Keratinocyte (primary cell): ENCODE measurements around the gene RNF38. TPM values are rescaled to one million over a fixed set of nuclear protein-coding genes. Genes with fewer than 3 reads are reported as not detected.

ENCODE experiments used
- DNase-seq: peaks from one replicate; pipeline ENCODE4 v3.0.0-alpha.2; 2011; ENCODE audit warnings: low read depth, missing footprints, low spot score
- FAIRE-seq: peaks from 2 replicates; lab custom pipeline; 2011; peaks lifted over from hg19 to GRCh38; lab: Jason Lieb, UNC
- H2AFZ ChIP-seq: 2 replicates; pipeline ENCODE4 v1.6.0; 2012; ENCODE audit warnings: low read length, control low read depth, inconsistent platforms; ENCODE audit not compliant: control insufficient read depth
- H3K27ac ChIP-seq: 2 replicates; pipeline ENCODE4 v1.5.1; 2011; ENCODE audit warnings: low read length; ENCODE audit not compliant: control insufficient read depth, insufficient read depth
- H3K27me3 ChIP-seq: 3 replicates; pipeline ENCODE4 v1.6.0; 2011; ENCODE audit warnings: low read length; ENCODE audit not compliant: control insufficient read depth, insufficient read depth; ENCODE audit errors: extremely low read depth
- H3K36me3 ChIP-seq, 2 experiments: 2 replicates in 1 of 2; 3 replicates in 1 of 2; pipeline ENCODE4 v1.5.1; 2011; ENCODE audit warnings: low read length in 2 of 2, mild to moderate bottlenecking in 1 of 2; ENCODE audit not compliant: control insufficient read depth in 2 of 2, insufficient read depth in 2 of 2; ENCODE audit errors: extremely low read depth in 1 of 2
- H3K4me1 ChIP-seq: 3 replicates; pipeline ENCODE4 v1.5.1; 2011; ENCODE audit warnings: low read length; ENCODE audit not compliant: control insufficient read depth, insufficient read depth; ENCODE audit errors: extremely low read depth
- H3K4me2 ChIP-seq: 3 replicates; pipeline ENCODE4 v1.6.0; 2011; ENCODE audit warnings: low read depth, low read length; ENCODE audit not compliant: control insufficient read depth, insufficient read depth; ENCODE audit errors: extremely low read depth
- H3K4me3 ChIP-seq, 3 experiments: fragments of 200-600 bp in 1 of 3; sonication (generic) in 1 of 3; 2 replicates in 2 of 3; 3 replicates in 1 of 3; pipeline ENCODE4 v1.5.1; 2011 to 2016; ENCODE audit warnings: low read length in 3 of 3, mild to moderate bottlenecking in 3 of 3, control low read depth in 2 of 3, inconsistent platforms in 1 of 3, low read depth in 1 of 3, mixed read lengths in 1 of 3, mixed run types in 1 of 3, moderate library complexity in 1 of 3; ENCODE audit not compliant: control insufficient read depth in 2 of 3, insufficient read depth in 2 of 3; ENCODE audit errors: extremely low read depth in 1 of 3
- H3K79me2 ChIP-seq: 2 replicates; pipeline ENCODE4 v1.6.0; 2012; ENCODE audit warnings: low read length; ENCODE audit not compliant: control insufficient read depth, insufficient read depth
- H3K9ac ChIP-seq: 3 replicates; pipeline ENCODE4 v1.6.0; 2011; ENCODE audit warnings: low read length; ENCODE audit not compliant: control insufficient read depth, insufficient read depth; ENCODE audit errors: extremely low read depth
- H3K9me1 ChIP-seq: 3 replicates; pipeline ENCODE4 v1.6.0; 2011; ENCODE audit warnings: low read length; ENCODE audit not compliant: control insufficient read depth, insufficient read depth; ENCODE audit errors: extremely low read depth
- H3K9me3 ChIP-seq: 2 replicates; pipeline ENCODE4 v1.5.1; 2012; ENCODE audit warnings: low read depth, low read length; ENCODE audit not compliant: control insufficient read depth
- H4K20me1 ChIP-seq: 3 replicates; pipeline ENCODE4 v1.6.0; 2011; ENCODE audit warnings: low read length; ENCODE audit not compliant: control insufficient read depth, insufficient read depth; ENCODE audit errors: extremely low read depth
- CTCF ChIP-seq, 3 experiments: IDR thresholded peaks in 1 of 3; conservative IDR thresholded peaks in 1 of 3; optimal IDR thresholded peaks in 1 of 3; 2 replicates in 2 of 3; 3 replicates in 1 of 3; pipeline versions ENCODE3 to v1.5.1; 2011; ENCODE audit warnings: low read length in 3 of 3, mild to moderate bottlenecking in 3 of 3, moderate library complexity in 2 of 3, control low read depth in 1 of 3, inconsistent platforms in 1 of 3; ENCODE audit not compliant: insufficient read depth in 2 of 3; ENCODE audit errors: extremely low read depth in 1 of 3
- EZH2 ChIP-seq: IDR thresholded peaks from one replicate; pipeline ENCODE4 v1.6.1; 2012; ENCODE audit warnings: inconsistent platforms, mild to moderate bottlenecking, low read length, moderate library complexity
- dilution Hi-C: fragments of 300-500 bp; cut with MboI; formaldehyde crosslinking; loops from one replicate; pipeline ENCODE4 v1.7.0; 2020; ENCODE audit warnings: low sequenced_read_pairs; ENCODE audit not compliant: extremely low pct_ligation_motif_present
- polyA plus RNA-seq, 5 experiments: library from polyadenylated mRNA; depleted of rRNA in 3 of 5; stranded (reverse) in 3 of 5; stranded (forward) in 1 of 5; unstranded in 1 of 5; fragments of >200 nt; gene quantifications; 1 replicate in 1 of 5; 2 replicates in 3 of 5; 3 replicates in 1 of 5; pipeline versions ENCODE4 v1.2.1 to v1.2.3, GENCODE V29; 2011 to 2012; ENCODE audit warnings: missing spikeins in 2 of 5, low read depth in 1 of 5, low replicate concordance in 1 of 5

RNF38 gene
- polyA plus RNA-seq, 1 donor (not counting 4 experiments of a cell fraction or from before 2014, with no cell fraction given): 12.5 TPM

GRCh38 chr9:36364577-36364976 lies 35.5 kb downstream of the RNF38 start:
- dilution Hi-C loops: no loop called here
- FAIRE-seq: no peak
- TF ChIP-seq EZH2: no peak

GRCh38 chr9:36363448-36363847 lies 36.6 kb downstream of the RNF38 start:
- no peak overlapping the region for H3K9ac ChIP-seq
- dilution Hi-C loops: no loop called here
- H3K27ac ChIP-seq: no peak overlapping the region
- no peak overlapping the region for H3K4me2 ChIP-seq
- no peaks in the 10 kb centered on the region for H3K27me3 ChIP-seq
- H4K20me1 ChIP-seq: no peaks in the 10 kb centered on the region
- H3K4me1 ChIP-seq: no peaks in the 10 kb centered on the region
- TF ChIP-seq CTCF (optimal IDR thresholded peaks at IDR 0.05 in 1 of 3, IDR thresholded peaks at IDR 0.05 in 1 of 3, conservative IDR thresholded peaks at IDR 0.05 in 1 of 3; ENCODE audit: extremely low read depth in 1 of 3, insufficient read depth in 2 of 3, low read length in 3 of 3) (no peak), EZH2 (no peak)
- peaks cover 0 to 6% of the 10 kb centered on the region in 2 experiments for H3K36me3 ChIP-seq
- no peaks in the 10 kb centered on the region for H3K9me1 ChIP-seq
- no peaks in the 10 kb centered on the region for H3K9me3 ChIP-seq
- H3K79me2 ChIP-seq: peaks cover 2% of the 10 kb centered on the region
- H3K4me3 ChIP-seq: no peak overlapping the region
- H2AFZ ChIP-seq: no peak overlapping the region
- no peak for FAIRE-seq
- no peak for DNase-seq

More at GRCh38 chr9:36364577-36364976, 35.5 kb downstream of the RNF38 start:
- H3K27ac ChIP-seq: no peak overlapping the region
- H3K9ac ChIP-seq: no peak overlapping the region
- H2AFZ ChIP-seq: no peak overlapping the region
- H3K36me3 ChIP-seq: peaks cover 2 to 10% of the 10 kb centered on the region in 2 experiments
- no peaks in the 10 kb centered on the region for H3K27me3 ChIP-seq
- H3K4me3 ChIP-seq: no peak overlapping the region
- H4K20me1 ChIP-seq: no peaks in the 10 kb centered on the region
- no peaks in the 10 kb centered on the region for H3K9me3 ChIP-seq
- no peak overlapping the region for H3K4me2 ChIP-seq
- peaks cover 2% of the 10 kb centered on the region for H3K79me2 ChIP-seq
- H3K4me1 ChIP-seq: no peaks in the 10 kb centered on the region
- no peaks in the 10 kb centered on the region for H3K9me1 ChIP-seq
- DNase-seq: no peak

GRCh38 chr9:36358486-36358885 lies 41.6 kb downstream of the RNF38 start:
- Histone ChIP-seq H3K4me2 (no peak overlapping the region), H3K9me1 (no peaks in the 10 kb centered on the region), H3K36me3 (peaks cover 4 to 7% of the 10 kb centered on the region in 2 experiments), H3K27ac (no peak overlapping the region), H3K9me3 (no peaks in the 10 kb centered on the region), H2AFZ (no peak overlapping the region), H3K27me3 (no peaks in the 10 kb centered on the region), H3K4me3 (no peak overlapping the region), H4K20me1 (no peaks in the 10 kb centered on the region), H3K9ac (no peak overlapping the region), H3K4me1 (no peaks in the 10 kb centered on the region), H3K79me2 (peaks cover 2% of the 10 kb centered on the region)
- FAIRE-seq (no peak), DNase-seq (no peak)
- dilution Hi-C loops: no loop called here
- TF ChIP-seq EZH2: no peak
- no peak for TF ChIP-seq CTCF (optimal IDR thresholded peaks at IDR 0.05 in 1 of 3, IDR thresholded peaks at IDR 0.05 in 1 of 3, conservative IDR thresholded peaks at IDR 0.05 in 1 of 3; ENCODE audit: extremely low read depth in 1 of 3, insufficient read depth in 2 of 3, low read length in 3 of 3)
